Measurements from ENCODE around the gene BRD4. TPM values are rescaled to one million over a fixed set of nuclear protein-coding genes. Genes with fewer than 3 reads are reported as not detected.

BRD4 gene
- total RNA-seq, 1 donor from 2014 or later = 152 TPM

GRCh38 chr19:15194938-15195337 is 137.4 kb downstream of the BRD4 start:
- H3K4me1 Mint-ChIP-seq = peaks cover 39% of the 10 kb centered on the region
- no peaks in the 10 kb centered on the region for H3K27me3 Mint-ChIP-seq (ENCODE audit: low read depth)
- H3K9me3 Mint-ChIP-seq = no peaks in the 10 kb centered on the region
- no peak for DNase-seq (ENCODE audit: low read depth, low spot score)
- H3K36me3 Mint-ChIP-seq (ENCODE audit: low read depth) = peaks cover 18% of the 10 kb centered on the region
- TF ChIP-seq CTCF (conservative IDR thresholded peaks at IDR 0.05) = no peak
- H3K27ac Mint-ChIP-seq (ENCODE audit: unreplicated experiment) = no peak overlapping the region
- H3K4me3 Mint-ChIP-seq = peak overlapping the region; percentile 80

- no peaks in the 10 kb centered on the region for H3K9me3 Mint-ChIP-seq
- H3K36me3 Mint-ChIP-seq (ENCODE audit: low read depth) = peaks cover 15% of the 10 kb centered on the region
- H3K4me3 Mint-ChIP-seq = no peak overlapping the region
- no peaks in the 10 kb centered on the region for H3K27me3 Mint-ChIP-seq (ENCODE audit: low read depth)
- DNase-seq (ENCODE audit: low read depth, low spot score) = no peak
- H3K27ac Mint-ChIP-seq (ENCODE audit: unreplicated experiment) = no peak overlapping the region
- TF ChIP-seq CTCF (conservative IDR thresholded peaks at IDR 0.05) = no peak
- peaks cover 21% of the 10 kb centered on the region for H3K4me1 Mint-ChIP-seq
Measured at GRCh38 chr19:15191982-15192381, 140.4 kb downstream of the BRD4 start.

GRCh38 chr19:15191514-15191913 is 140.8 kb downstream of the BRD4 start:
- Mint-ChIP-seq H3K36me3 (ENCODE audit: low read depth) (peaks cover 15% of the 10 kb centered on the region), H3K4me1 (peaks cover 16% of the 10 kb centered on the region), H3K9me3 (no peaks in the 10 kb centered on the region), H3K27me3 (ENCODE audit: low read depth) (no peaks in the 10 kb centered on the region), H3K27ac (ENCODE audit: unreplicated experiment) (no peak overlapping the region), H3K4me3 (no peak overlapping the region)
- TF ChIP-seq CTCF (conservative IDR thresholded peaks at IDR 0.05) = no peak
- DNase-seq (ENCODE audit: low read depth, low spot score) = no peak

- H3K27me3 Mint-ChIP-seq (ENCODE audit: low read depth) = no peaks in the 10 kb centered on the region
- H3K27ac Mint-ChIP-seq (ENCODE audit: unreplicated experiment) = no peak overlapping the region
- no peak for DNase-seq (ENCODE audit: low read depth, low spot score)
- no peak for TF ChIP-seq CTCF (conservative IDR thresholded peaks at IDR 0.05)
- no peak overlapping the region for H3K4me3 Mint-ChIP-seq
- no peaks in the 10 kb centered on the region for H3K4me1 Mint-ChIP-seq
- no peaks in the 10 kb centered on the region for H3K9me3 Mint-ChIP-seq
- H3K36me3 Mint-ChIP-seq (ENCODE audit: low read depth) = peaks cover 15% of the 10 kb centered on the region
Measured at GRCh38 chr19:15188851-15189250, 143.5 kb downstream of the BRD4 start.

GRCh38 chr19:15187026-15188007 is 145.0 kb downstream of the BRD4 start:
- DNase-seq (ENCODE audit: low read depth, low spot score) = no peak
- no peak overlapping the region for H3K27ac Mint-ChIP-seq (ENCODE audit: unreplicated experiment)
- no peaks in the 10 kb centered on the region for H3K27me3 Mint-ChIP-seq (ENCODE audit: low read depth)
- H3K36me3 Mint-ChIP-seq (ENCODE audit: low read depth) = peaks cover 15% of the 10 kb centered on the region
- no peaks in the 10 kb centered on the region for H3K9me3 Mint-ChIP-seq
- no peak for TF ChIP-seq CTCF (conservative IDR thresholded peaks at IDR 0.05)
- no peaks in the 10 kb centered on the region for H3K4me1 Mint-ChIP-seq
- H3K4me3 Mint-ChIP-seq = no peak overlapping the region

Other genes with a start within 250 kb of the BRD4 start
- 23.8 and 24.7 TPM in 2 replicates for gene SYDE1, start 225.1 kb downstream of the BRD4 start, total RNA-seq
- gene NOTCH3, start 131.5 kb downstream of the BRD4 start, total RNA-seq = 125 and 127 TPM in 2 replicates
- gene EPHX3, start 100.1 kb downstream of the BRD4 start, total RNA-seq = 1.0 and 1.1 TPM in 2 replicates
- gene AKAP8, start 47.2 kb upstream of the BRD4 start, total RNA-seq = 41.3 and 43.1 TPM in 2 replicates
- 154 and 163 TPM in 2 replicates for gene AKAP8L, start 86.4 kb upstream of the BRD4 start, total RNA-seq
- 77.1 and 80.2 TPM in 2 replicates for gene WIZ, start 117.4 kb upstream of the BRD4 start, total RNA-seq
- not detected in 2 replicates for gene RASAL3, start 132.0 kb upstream of the BRD4 start, total RNA-seq
- not detected in 2 replicates for gene PGLYRP2, start 147.0 kb upstream of the BRD4 start, total RNA-seq
- gene CYP4F22, start 176.0 kb upstream of the BRD4 start, total RNA-seq = not detected in 2 replicates